H1 (cell line): ENCODE data around the gene POC1B.

Experiments used
- CTCF ChIP-seq, 3 experiments: IDR thresholded peaks; 1 replicate in 2 of 3; 2 replicates in 1 of 3; pipeline versions ENCODE4 v1.5.1 to v1.6.1; 2011; ENCODE audit warnings: low read length in 3 of 3, mild to moderate bottlenecking in 3 of 3, inconsistent platforms in 2 of 3, low read depth in 1 of 3, moderate library complexity in 1 of 3; ENCODE audit not compliant: insufficient read depth in 1 of 3; ENCODE audit errors: control extremely low read depth in 1 of 3
- HDAC2 ChIP-seq, 2 experiments: fragments of 300-600 bp in 1 of 2; sonication (generic) in 1 of 2; IDR thresholded peaks; 2 replicates each; pipeline ENCODE4 v1.6.1; 2011 to 2012; ENCODE audit warnings: low read depth in 2 of 2, low read length in 2 of 2, mild to moderate bottlenecking in 2 of 2, moderate library complexity in 2 of 2, borderline replicate concordance in 1 of 2, inconsistent platforms in 1 of 2
- KDM1A ChIP-seq: fragments of 200-600, 300-600 bp; sonication (generic); IDR thresholded peaks from 2 replicates; pipeline ENCODE4 v1.7.1; 2016; ENCODE audit warnings: mild to moderate bottlenecking, low read length, borderline replicate concordance
- POLR2AphosphoS5 ChIP-seq: IDR thresholded peaks from 2 replicates; pipeline ENCODE4 v1.6.1; 2011; ENCODE audit warnings: low read depth, low read length

- no peak for TF ChIP-seq KDM1A
- TF ChIP-seq POLR2AphosphoS5: no peak
- no peak for TF ChIP-seq CTCF (IDR thresholded peaks at IDR 0.05; ENCODE audit: control extremely low read depth in 1 of 3, insufficient read depth in 1 of 3, low read depth in 1 of 3, low read length in 3 of 3)
- TF ChIP-seq HDAC2 (IDR thresholded peaks at IDR 0.05; ENCODE audit: borderline replicate concordance in 1 of 2, low read depth in 2 of 2, low read length in 2 of 2): no peak
Measured at GRCh38 chr12:89456565-89456964, 69.3 kb downstream of the POC1B start.
